ENCODE data around the gene GTF2F1.
"Not testable (repeated sequence)": the region's sequence is repeated elsewhere in the genome, so short reads cannot be mapped to it uniquely, and the experiment has no call there.

Gene GTF2F1

GRCh38 chr19:6355321-6356040 lies 37.5 kb downstream of the GTF2F1 start:
- DNase-seq (ENCODE audit: low read depth) = not testable (repeated sequence)

- DNase-seq (ENCODE audit: low read depth) = no peak
Measured at GRCh38 chr19:6354098-6354674, 38.8 kb downstream of the GTF2F1 start.

- no peak for DNase-seq (ENCODE audit: low read depth)
Measured at GRCh38 chr19:6352381-6353165, 40.4 kb downstream of the GTF2F1 start.

GRCh38 chr19:6350688-6351087 lies 42.3 kb downstream of the GTF2F1 start:
- no peak for DNase-seq (ENCODE audit: low read depth)

DNA sequence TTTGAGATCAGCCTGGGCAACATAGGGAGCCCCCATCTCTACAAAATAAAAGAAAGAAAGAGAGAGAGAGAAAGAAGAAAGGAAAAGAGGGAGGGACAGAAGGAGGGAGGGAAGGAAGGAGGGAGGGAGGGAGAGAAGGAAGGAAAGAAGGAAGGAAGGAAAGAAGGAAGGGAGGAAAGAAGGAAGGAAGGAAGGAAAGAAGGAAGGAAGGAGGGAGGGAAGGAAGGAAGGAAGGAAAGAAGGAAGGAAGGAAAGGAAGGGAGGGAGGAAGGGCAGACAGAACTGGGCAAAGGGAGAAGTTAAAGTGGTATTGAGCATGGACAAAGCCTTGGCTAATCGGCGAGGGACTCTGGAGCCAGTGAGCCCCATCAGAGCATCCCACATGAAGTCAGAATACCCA lies 43.7 kb downstream of the GTF2F1 start:
- not testable (repeated sequence) for DNase-seq (ENCODE audit: low read depth)

DNA sequence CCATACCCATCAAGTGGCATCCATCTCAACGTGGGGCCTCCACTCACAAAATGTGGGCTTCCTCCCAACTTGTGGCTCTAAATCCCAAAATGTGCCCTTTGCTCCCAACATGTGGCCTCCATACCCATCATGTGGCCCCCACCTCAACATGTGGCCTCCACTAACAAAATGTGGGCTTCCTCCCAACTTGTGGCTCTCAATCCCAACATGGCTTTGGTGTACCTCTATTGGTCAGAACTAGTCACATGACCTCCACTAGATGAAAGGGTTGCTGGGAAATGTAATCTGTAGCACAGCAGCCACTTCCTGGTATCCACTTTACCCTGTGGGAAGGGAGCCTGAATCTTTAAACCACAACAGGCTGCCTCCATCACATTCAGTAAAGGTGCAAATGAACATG lies 49.5 kb downstream of the GTF2F1 start:
- DNase-seq (ENCODE audit: low read depth) = no peak

GRCh38 chr19:6340493-6341201 lies 52.3 kb downstream of the GTF2F1 start:
- DNase-seq (ENCODE audit: low read depth) = no peak

DNA sequence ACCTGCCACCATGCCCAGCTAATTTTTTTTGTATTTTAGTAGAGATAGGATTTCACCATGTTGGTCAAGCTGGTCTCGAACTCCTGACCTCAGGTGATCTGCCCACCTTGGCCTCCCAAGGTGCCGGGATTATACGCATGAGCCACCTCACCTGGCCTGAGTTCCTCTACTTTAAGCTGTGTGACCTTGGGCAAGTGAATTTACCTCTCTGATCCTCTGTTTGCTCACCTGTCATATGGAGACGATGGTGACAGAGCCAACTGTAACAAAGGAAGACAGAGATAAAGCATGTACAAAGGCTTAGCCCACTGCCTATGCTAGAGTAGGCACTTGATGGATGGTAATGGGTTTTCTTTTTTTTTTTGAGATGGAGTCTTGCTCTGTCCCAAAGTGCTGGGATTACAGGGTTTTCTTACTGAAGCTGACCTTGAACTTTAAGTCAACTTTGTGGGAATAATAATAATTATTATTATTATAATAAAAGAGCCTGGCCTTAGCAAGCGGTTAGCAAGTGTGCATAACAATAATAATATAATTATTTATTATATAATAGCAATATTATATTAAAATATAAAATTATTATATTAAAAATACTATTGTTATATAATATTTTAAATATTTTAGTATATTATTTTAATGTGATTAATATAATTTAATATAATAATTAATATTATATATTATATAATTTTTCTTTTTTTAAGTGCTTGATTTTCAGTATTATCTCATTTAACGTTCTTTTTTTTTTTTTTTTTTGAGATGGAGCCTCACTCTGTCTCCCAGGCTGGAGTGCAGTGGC lies 58.3 kb downstream of the GTF2F1 start:
- DNase-seq (ENCODE audit: low read depth) = no peak

DNA sequence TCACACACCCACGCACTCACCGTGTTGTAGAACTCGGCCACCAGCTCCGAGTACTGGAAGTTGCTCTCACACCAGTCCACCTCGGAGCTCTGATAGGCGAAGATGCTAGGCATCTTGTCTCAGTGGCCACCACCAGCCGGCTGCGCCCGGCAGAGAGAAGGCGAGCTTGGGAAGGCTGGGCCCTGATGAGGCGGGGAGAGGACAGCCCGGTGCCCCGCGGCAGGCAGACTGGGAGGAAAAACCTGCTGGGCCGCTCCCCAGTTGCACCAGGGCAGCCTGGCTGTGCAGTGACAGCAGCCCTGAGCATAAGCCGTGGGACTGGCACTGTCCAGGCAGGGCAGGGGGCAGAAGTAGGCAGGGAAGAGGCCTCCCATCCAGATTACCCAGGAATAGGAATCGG lies 59.5 kb downstream of the GTF2F1 start, which contains the start of gene ACER1:
Gene ACER1 (minus strand): TSS at position 174 of the 400 bp plus-strand sequence. CDS start 61 bp downstream, at position 113.
- no peak for DNase-seq (ENCODE audit: low read depth)

All from activated T-cell treated with anti-CD3 and anti-CD28 coated beads for 24 hours (primary cell).